ENCODE data around the gene SPATA32. TPM values are rescaled to one million over a fixed set of nuclear protein-coding genes. Genes with fewer than 3 reads are reported as not detected.

SPATA32 gene
- total and polyA plus RNA-seq, 7 donors, result 0.11 TPM; not detected in 6

DNA sequence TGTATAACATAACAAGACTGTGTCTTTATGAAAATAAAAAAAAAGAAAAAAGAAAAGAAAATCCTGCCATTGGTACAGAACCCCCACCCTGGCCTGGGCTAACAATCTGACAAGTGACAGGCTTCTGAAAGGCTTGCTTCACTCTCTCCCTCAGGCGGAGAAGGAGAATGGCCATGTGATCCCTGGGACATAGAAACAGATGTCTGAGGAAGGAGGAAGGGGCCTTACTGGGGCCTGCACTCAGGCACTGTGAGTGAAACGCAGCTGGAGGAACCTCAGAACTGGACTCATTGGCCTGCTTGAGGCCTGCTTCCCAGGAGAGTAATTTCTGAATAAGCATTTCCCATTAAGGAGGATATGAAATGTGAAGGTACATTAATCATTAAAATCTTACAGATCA is 37.5 kb upstream of the SPATA32 start:
- Histone ChIP-seq H3K27ac (peak overlapping the region; percentile 96), H3K36me3 (ENCODE audit: insufficient read depth in 1 of 2, low read depth in 1 of 2) (no peaks in the 10 kb centered on the region), H3K4me3 (no peak overlapping the region), H3K4me1 (peaks cover 88% of the 10 kb centered on the region), H3K9me3 (no peaks in the 10 kb centered on the region), H3K27me3 (ENCODE audit: insufficient read depth in 3 of 3, low read length in 2 of 3) (no peaks in the 10 kb centered on the region)
- TF ChIP-seq, protein P1, sequence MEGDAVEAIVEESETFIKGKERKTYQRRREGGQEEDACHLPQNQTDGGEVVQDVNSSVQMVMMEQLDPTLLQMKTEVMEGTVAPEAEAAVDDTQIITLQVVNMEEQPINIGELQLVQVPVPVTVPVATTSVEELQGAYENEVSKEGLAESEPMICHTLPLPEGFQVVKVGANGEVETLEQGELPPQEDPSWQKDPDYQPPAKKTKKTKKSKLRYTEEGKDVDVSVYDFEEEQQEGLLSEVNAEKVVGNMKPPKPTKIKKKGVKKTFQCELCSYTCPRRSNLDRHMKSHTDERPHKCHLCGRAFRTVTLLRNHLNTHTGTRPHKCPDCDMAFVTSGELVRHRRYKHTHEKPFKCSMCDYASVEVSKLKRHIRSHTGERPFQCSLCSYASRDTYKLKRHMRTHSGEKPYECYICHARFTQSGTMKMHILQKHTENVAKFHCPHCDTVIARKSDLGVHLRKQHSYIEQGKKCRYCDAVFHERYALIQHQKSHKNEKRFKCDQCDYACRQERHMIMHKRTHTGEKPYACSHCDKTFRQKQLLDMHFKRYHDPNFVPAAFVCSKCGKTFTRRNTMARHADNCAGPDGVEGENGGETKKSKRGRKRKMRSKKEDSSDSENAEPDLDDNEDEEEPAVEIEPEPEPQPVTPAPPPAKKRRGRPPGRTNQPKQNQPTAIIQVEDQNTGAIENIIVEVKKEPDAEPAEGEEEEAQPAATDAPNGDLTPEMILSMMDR (IDR thresholded peaks at IDR 0.05), result no peak
- WGBS, 3 donors, result 38 to 71% (median 56%) methylated on average over 2 of the region's 2 CpGs
- ATAC-seq, result peak; percentile 22 to 38 (median 26)
- intact Hi-C loops (cut with DNase I), result no loop called here
- DNase-seq, result no peak

DNA sequence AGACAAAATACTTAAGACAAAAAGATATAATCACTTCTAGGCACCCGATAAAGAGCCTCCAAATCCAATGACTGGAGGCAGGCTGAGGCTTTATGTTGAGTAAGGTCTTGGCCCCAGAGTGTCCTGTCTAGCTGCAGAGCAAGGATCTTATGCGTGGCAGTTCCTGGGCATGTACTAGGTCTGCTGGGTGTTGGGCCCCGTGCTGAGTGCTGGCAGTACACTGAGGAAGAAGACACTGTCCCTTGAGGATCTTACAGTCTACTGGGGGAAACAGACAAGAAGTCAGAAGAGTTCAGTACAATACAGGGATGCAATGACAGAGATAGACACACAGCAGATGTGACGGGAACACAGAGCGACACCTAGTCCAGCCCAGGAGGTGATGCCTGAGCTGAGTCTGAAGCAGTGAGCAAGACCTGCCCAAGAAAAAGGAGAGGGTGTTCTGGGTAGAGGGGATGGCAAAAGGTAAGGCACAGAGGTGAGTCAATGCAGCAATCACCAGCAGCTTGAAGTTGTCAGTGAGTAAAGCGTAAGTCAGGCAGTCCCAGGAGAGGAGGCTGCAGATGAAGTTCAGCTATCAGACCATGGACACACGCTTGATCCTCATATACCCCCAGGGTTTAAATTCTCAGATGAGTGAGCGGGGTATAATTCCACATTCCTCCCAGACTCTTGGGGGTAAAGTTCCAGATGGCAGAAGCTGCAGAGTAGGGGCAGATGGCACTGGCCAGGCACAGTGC is 36.8 kb upstream of the SPATA32 start:
- peaks cover 94% of the 10 kb centered on the region for H3K4me1 ChIP-seq
- TF ChIP-seq, protein P1 (IDR thresholded peaks at IDR 0.05), result no peak
- peak overlapping the region; percentile 96 for H3K27ac ChIP-seq
- intact Hi-C loops (cut with DNase I), result no loop called here
- DNase-seq (no peak), ATAC-seq (peak in 3 of 4 donors; percentile 17 to 42 (median 35))
- H3K27me3 ChIP-seq (ENCODE audit: insufficient read depth in 3 of 3, low read length in 2 of 3), result no peaks in the 10 kb centered on the region
- no peaks in the 10 kb centered on the region for H3K9me3 ChIP-seq
- H3K4me3 ChIP-seq, result no peak overlapping the region
- no peaks in the 10 kb centered on the region for H3K36me3 ChIP-seq (ENCODE audit: insufficient read depth in 1 of 2, low read depth in 1 of 2)
- 41 to 68% (median 50%) methylated on average over 8 of the region's 8 CpGs for WGBS, 3 donors

DNA sequence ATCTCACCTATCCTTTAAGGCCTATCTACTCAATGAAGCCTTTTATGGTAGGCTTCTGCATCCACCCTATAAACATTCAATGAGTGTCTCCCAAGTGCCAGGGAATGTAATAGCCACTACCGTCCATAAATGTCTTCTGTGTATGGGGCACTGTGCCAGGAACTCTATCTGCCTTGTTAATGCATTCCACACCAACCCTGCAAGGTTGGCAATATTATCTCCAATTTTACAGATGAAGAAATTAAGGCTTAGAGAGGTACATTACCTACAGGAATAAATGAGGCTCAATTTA is 34.9 kb upstream of the SPATA32 start:
- Histone ChIP-seq H3K4me1 (peaks cover 97% of the 10 kb centered on the region), H3K27me3 (ENCODE audit: insufficient read depth in 3 of 3, low read length in 2 of 3) (no peaks in the 10 kb centered on the region), H3K9me3 (no peaks in the 10 kb centered on the region), H3K27ac (peak overlapping the region; percentile 96), H3K36me3 (ENCODE audit: insufficient read depth in 1 of 2, low read depth in 1 of 2) (no peaks in the 10 kb centered on the region), H3K4me3 (no peak overlapping the region)
- ATAC-seq, result no peak
- intact Hi-C loops (cut with DNase I), result no loop called here
- WGBS, 3 donors, result 17 to 34% (median 28%) methylated on average over 1 of the region's 1 CpG
- TF ChIP-seq, protein P1 (IDR thresholded peaks at IDR 0.05), result no peak
- DNase-seq, result no peak

DNA sequence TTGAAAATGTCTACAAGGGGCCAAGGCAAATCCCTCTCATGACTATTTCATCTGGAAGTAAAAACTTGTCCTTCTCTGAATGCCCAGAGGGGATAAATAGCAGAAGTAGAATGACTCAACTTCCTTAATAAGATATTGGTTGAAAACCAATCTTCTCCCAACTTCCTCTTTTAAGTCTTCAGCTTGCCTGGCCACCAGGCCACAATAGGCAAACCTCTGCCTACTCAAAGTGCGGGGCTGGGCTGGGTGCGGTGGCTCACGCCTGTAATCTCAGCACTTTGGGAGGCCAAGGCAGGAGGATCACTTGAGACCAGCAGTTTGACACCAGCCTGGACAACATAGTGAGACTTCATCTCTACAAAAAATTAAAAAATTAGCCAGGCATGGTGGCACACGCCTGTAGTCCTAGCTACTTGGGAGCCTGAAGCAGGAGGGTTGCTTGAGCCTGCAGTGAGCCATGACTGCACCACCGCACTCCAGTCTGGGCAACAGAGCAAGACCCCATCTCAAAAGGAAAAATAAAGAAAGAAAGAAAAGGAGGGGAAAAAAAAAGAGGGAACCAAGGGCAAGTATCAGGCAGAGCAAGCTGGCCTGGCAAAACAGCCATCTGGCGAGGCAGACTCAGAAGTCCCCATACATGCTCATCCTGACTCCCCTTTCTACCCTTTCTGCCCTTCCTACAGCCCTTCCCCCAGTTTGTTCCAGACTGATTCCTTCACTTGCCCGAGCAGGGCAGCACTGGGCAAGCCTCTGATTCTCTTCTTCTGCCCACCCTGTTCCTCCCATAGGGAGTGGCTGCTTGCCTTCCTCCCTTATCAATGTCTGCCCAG is 34.3 kb upstream of the SPATA32 start:
- DNase-seq, result no peak
- Histone ChIP-seq H3K27ac (peak overlapping the region; percentile 96), H3K4me3 (no peak overlapping the region), H3K27me3 (ENCODE audit: insufficient read depth in 3 of 3, low read length in 2 of 3) (no peaks in the 10 kb centered on the region), H3K36me3 (ENCODE audit: insufficient read depth in 1 of 2, low read depth in 1 of 2) (no peaks in the 10 kb centered on the region), H3K4me1 (peaks cover 99% of the 10 kb centered on the region), H3K9me3 (no peaks in the 10 kb centered on the region)
- intact Hi-C loops (cut with DNase I), result no loop called here
- TF ChIP-seq, protein P1 (IDR thresholded peaks at IDR 0.05), result no peak
- ATAC-seq, result no peak
- WGBS, 3 donors, result 84 to 96% (median 90%) methylated on average over 7 of the region's 7 CpGs

Data from psoas muscle (tissue), 8 donors.